GM12892 (cell line): Measurements from ENCODE around the gene FTO.

Experiments
- POLR2A ChIP-seq: IDR thresholded peaks from 2 replicates; pipeline ENCODE4 v1.6.1; 2011; ENCODE audit warnings: low read depth, low read length, control low read depth
- POLR2AphosphoS5 ChIP-seq: IDR thresholded peaks from 2 replicates; pipeline ENCODE4 v1.6.1; 2011; ENCODE audit warnings: low read depth, low read length, control low read depth

DNA sequence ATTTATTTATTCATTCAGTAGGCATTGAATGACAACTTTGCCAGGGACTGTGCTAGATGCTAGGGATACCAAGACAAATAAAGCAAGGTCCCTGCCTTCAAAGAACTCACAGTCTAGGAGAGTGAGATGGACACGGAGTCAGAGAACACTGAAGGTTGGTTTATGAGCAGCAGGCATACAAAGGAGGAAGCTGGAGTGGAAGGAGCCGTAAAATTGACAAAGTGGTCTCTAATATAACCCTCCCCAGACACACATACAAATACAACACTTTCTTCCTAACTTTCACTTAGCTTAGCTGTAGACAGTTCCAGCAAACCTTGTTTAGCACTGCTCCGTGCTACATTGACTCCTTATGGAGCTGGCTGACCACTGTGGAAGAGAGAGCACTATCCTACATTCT is 353.0 kb downstream of the FTO start:
- TF ChIP-seq POLR2A (no peak), POLR2AphosphoS5 (no peak)
